ENCODE measurements around the gene TUBA1C. TPM values are rescaled to one million over a fixed set of nuclear protein-coding genes. Genes with fewer than 3 reads are reported as not detected.

The TUBA1C gene
- 1,619 to 2,061 TPM (median 1,698 TPM) in 5 replicates for total RNA-seq (2022; extraction: Qiagen RNA extraction; ENCODE audit: low read depth)

GRCh38 chr12:49264873-49265792 lies at the start of gene TUBA1C:
Gene TUBA1C, plus strand, starts transcription at chr12:49265082. Its CDS starts 100 bp downstream, at chr12:49265182.

GRCh38 chr12:49295082-49295936 lies 30.4 kb downstream of the TUBA1C start, which contains the start of gene PRPH:
Gene PRPH, plus strand, starts transcription at chr12:49295147. Its CDS starts 54 bp downstream, at chr12:49295201.

GRCh38 chr12:49322708-49323523 lies 58.0 kb downstream of the TUBA1C start, which contains the start of gene TROAP:
Gene TROAP, plus strand, starts transcription at chr12:49323255. Its CDS starts 354 bp downstream, at chr12:49323609.

Other genes with a start within 250 kb of the TUBA1C start
- gene PRKAG1, start 246.3 kb upstream of the TUBA1C start, total RNA-seq (2022; extraction: Qiagen RNA extraction; ENCODE audit: low read depth), result 38.1 to 44.3 TPM (median 40.4 TPM) in 5 replicates
- gene KMT2D, start 204.3 kb upstream of the TUBA1C start, total RNA-seq (2022; extraction: Qiagen RNA extraction; ENCODE audit: low read depth), result 29.9 to 39.0 TPM (median 36.8 TPM) in 5 replicates
- 3.4 to 4.9 TPM (median 4.2 TPM) in 5 replicates for gene RHEBL1, start 195.1 kb upstream of the TUBA1C start, total RNA-seq (2022; extraction: Qiagen RNA extraction; ENCODE audit: low read depth)
- gene DHH, start 170.3 kb upstream of the TUBA1C start, total RNA-seq (2022; extraction: Qiagen RNA extraction; ENCODE audit: low read depth), result 0.03 TPM in 1 of 5 replicates, not detected in the others
- gene LMBR1L, start 154.2 kb upstream of the TUBA1C start, total RNA-seq (2022; extraction: Qiagen RNA extraction; ENCODE audit: low read depth), result 11.9 to 19.3 TPM (median 15.0 TPM) in 5 replicates
- 2,278 to 2,452 TPM (median 2,334 TPM) in 5 replicates for gene TUBA1B, start 133.7 kb upstream of the TUBA1C start, total RNA-seq (2022; extraction: Qiagen RNA extraction; ENCODE audit: low read depth)
- gene TUBA1A, start 76.0 kb upstream of the TUBA1C start, total RNA-seq (2022; extraction: Qiagen RNA extraction; ENCODE audit: low read depth), result 177 to 211 TPM (median 198 TPM) in 5 replicates
- gene PRPH, start 30.1 kb downstream of the TUBA1C start, total RNA-seq (2022; extraction: Qiagen RNA extraction; ENCODE audit: low read depth), result 1.6 to 2.1 TPM (median 2.0 TPM) in 5 replicates
- 79.5 to 98.3 TPM (median 86.0 TPM) in 5 replicates for gene TROAP, start 58.2 kb downstream of the TUBA1C start, total RNA-seq (2022; extraction: Qiagen RNA extraction; ENCODE audit: low read depth)
- 4.9 to 6.2 TPM (median 5.7 TPM) in 5 replicates for gene C1QL4, start 72.1 kb downstream of the TUBA1C start, total RNA-seq (2022; extraction: Qiagen RNA extraction; ENCODE audit: low read depth)
- gene DNAJC22, start 81.8 kb downstream of the TUBA1C start, total RNA-seq (2022; extraction: Qiagen RNA extraction; ENCODE audit: low read depth), result 18.4 to 21.5 TPM (median 20.7 TPM) in 5 replicates
- gene SPATS2, start 102.4 kb downstream of the TUBA1C start, total RNA-seq (2022; extraction: Qiagen RNA extraction; ENCODE audit: low read depth), result 24.8 to 33.6 TPM (median 33.1 TPM) in 5 replicates